ENCODE results near the gene MBLAC1. TPM values are rescaled to one million over a fixed set of nuclear protein-coding genes. Genes with fewer than 3 reads are reported as not detected.

Gene MBLAC1
- total and polyA plus RNA-seq, 2 of the 4 experiments (the other 2 are of a cell fraction): 0.72 to 1.4 TPM

- Histone ChIP-seq H3K9me3 (ENCODE audit: control insufficient read depth, insufficient read depth, low read length) (no peaks in the 10 kb centered on the region), H3K4me1 (ENCODE audit: control insufficient read depth, insufficient read depth, low read length) (peaks cover 6% of the 10 kb centered on the region), H3K9me1 (ENCODE audit: insufficient read depth, low read length) (peaks cover 6% of the 10 kb centered on the region; the same call in 1 of the 2 replicates), H4K20me1 (ENCODE audit: insufficient read depth, low read length) (no peaks in the 10 kb centered on the region), H2BK15ac (ENCODE audit: low read depth, low read length) (no peak overlapping the region), H3K27me3 (ENCODE audit: control insufficient read depth, insufficient read depth, low read length) (no peaks in the 10 kb centered on the region), H3K79me1 (ENCODE audit: low read depth in 1 of 2, low read length in 2 of 2) (peaks cover 0 to 13% of the 10 kb centered on the region in 2 experiments; a peak in 1 of 4 replicates), H2BK20ac (ENCODE audit: low read depth, low read length) (no peak overlapping the region), H3K56ac (ENCODE audit: extremely low read depth, insufficient read depth, low read length) (no peak overlapping the region), H2AK9ac (replicated peaks; ENCODE audit: low read depth, low read length, poor library complexity) (peak overlapping the region; percentile 65), H3K4me2 (ENCODE audit: low read depth, low read length) (no peak overlapping the region), H3K36me3 (ENCODE audit: control insufficient read depth, insufficient read depth, low read length) (no peaks in the 10 kb centered on the region), H2AFZ (replicated peaks; ENCODE audit: low read length, poor library complexity) (no peak overlapping the region), H4K5ac (ENCODE audit: low read depth, low read length) (no peak overlapping the region), H3K18ac (ENCODE audit: low read depth, low read length) (no peak overlapping the region), H3K23ac (ENCODE audit: low read depth, low read length) (no peak overlapping the region), H2AK5ac (ENCODE audit: low read depth, low read length) (no peak overlapping the region; the same call in 1 of the 2 replicates), H2BK5ac (ENCODE audit: low read depth, low read length, poor library complexity, severe bottlenecking) (no peak overlapping the region), H3K9ac (ENCODE audit: low read depth, low read length) (no peak overlapping the region), H3K4me3 (ENCODE audit: insufficient read depth, low read depth, low read length) (no peak overlapping the region), H4K91ac (ENCODE audit: insufficient read depth, low read depth, low read length) (no peak overlapping the region), H3K4ac (ENCODE audit: low read depth, low read length) (no peak overlapping the region), H2BK120ac (ENCODE audit: low read depth, low read length) (no peak overlapping the region), H4K8ac (ENCODE audit: low read depth in 2 of 2, low read length in 2 of 2) (no peak overlapping the region), H3K27ac (ENCODE audit: insufficient read depth, low read length) (no peak overlapping the region), H3K14ac (replicated peaks; ENCODE audit: low read depth, low read length) (no peak overlapping the region)
- no peak for ATAC-seq (ENCODE audit: low read depth)
- in situ Hi-C loops (cut with MboI; ENCODE audit: low sequenced_read_pairs) (no loop called here), intact Hi-C loops (cut with micrococcal nuclease) (no loop called here), dilution Hi-C loops (cut with HindIII; ENCODE audit: low sequenced_read_pairs, unreplicated experiment) (no loop called here)
- no TSS peak for BruUV-seq (replicated peaks)
- POLR2A ChIA-PET (ENCODE audit: unreplicated experiment): no interaction called here
- no peak for TF ChIP-seq ELK1 (IDR thresholded peaks at IDR 0.05; ENCODE audit: borderline replicate concordance, low read depth, low read length)
- TF ChIP-seq MAZ (IDR thresholded peaks at IDR 0.05; ENCODE audit: borderline replicate concordance, low read depth, low read length): no peak
- no peak for TF ChIP-seq MAFK (IDR thresholded peaks at IDR 0.05; ENCODE audit: low read depth, low read length)
- no peak for TF ChIP-seq CHD1 (IDR thresholded peaks at IDR 0.05; ENCODE audit: low read depth, low read length)
- TF ChIP-seq CEBPB (IDR thresholded peaks at IDR 0.05; ENCODE audit: low read depth, low read length): no peak
- TF ChIP-seq USF2 (IDR thresholded peaks at IDR 0.05; ENCODE audit: low read depth, low read length): no peak
- no peak for TF ChIP-seq SMC3 (IDR thresholded peaks at IDR 0.05; ENCODE audit: low read depth, low read length)
- no peak for TF ChIP-seq NFE2L2 (IDR thresholded peaks at IDR 0.05; ENCODE audit: low read depth, low read length)
- WGBS, 2 experiments (ENCODE audit: extremely low coverage in 2 of 2, insufficient read length in 1 of 2): 81% methylated on average over 2 of the region's 5 CpGs; no CpG with 5 or more reads in 1 of the 2 experiments
- CTCF ChIA-PET: no interaction called here
- DNase-seq: no peak
Observed at GRCh38 chr7:100163871-100164270, 37.1 kb downstream of the MBLAC1 start.
